HG02852 (cell line): ENCODE measurements around the gene TIFAB.

Experiments
- ATAC-seq: cut with Tn5 transposase; IDR thresholded peaks from one replicate; pipeline ENCODE4 v1.9.1; 2021; ENCODE audit warnings: mild to moderate bottlenecking, moderate library complexity; ENCODE audit not compliant: unreplicated experiment

TIFAB gene

DNA sequence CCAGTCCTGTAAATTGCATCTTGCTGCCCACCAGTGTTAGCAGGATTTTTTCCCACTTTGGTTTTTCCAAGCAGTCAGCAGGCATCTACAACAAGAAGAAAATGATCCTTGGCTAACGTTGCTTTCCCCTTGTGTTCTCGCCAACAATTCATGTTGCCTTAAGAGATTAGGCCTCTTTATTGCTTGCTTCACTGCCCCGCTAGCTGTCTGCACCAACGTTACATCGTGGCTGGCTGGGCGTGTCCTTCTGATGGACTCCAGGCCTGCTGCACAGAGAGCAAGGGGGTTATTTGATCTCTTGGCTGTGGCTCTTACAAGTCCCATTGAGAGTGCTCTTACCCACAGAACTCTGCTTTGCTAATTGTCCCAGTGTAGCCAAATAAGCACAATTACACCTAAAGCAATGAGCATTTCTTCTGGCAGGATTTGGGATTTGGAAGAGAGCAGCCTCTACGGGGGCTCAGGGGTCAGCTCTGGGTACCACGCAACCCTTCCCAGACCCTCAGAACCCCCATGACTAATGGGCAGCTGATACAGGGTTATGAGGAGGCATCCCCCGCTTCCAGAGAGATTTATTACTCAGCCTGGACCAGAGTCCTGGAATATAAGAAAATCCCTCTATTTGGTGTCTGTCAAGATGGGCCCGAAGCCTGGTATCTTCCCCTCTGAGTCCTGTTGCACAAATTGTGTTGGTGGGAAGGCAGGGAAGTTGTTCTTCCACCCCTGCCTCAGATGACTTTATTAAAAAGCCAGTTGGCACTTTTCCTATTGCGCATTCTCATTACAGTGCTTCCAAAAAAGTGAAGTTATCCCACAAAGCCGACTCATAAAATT is 22.6 kb downstream of the TIFAB start:
- no peak for ATAC-seq

DNA sequence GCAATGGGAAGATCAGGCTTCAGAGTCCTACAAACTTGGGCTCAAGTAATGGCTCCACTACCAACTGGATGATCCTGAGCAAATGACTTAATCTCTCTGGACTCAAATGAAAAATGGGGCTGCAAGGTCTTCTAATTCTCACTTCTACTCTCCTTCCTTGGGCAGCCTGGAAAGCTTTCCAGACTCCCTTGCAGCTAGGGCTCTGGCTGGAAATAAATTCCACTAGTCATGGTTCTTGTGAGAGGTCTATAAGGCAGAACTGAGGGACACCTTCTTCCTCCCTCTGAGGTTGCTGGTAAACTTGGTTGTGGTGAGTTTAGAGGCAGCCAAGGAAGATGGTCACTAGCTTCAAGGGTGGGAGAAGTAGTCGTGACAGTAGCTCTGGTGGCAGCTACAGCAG is 23.6 kb downstream of the TIFAB start:
- no peak for ATAC-seq

- peak; percentile 77 for ATAC-seq
Observed at GRCh38 chr5:135426102-135427082, 25.8 kb downstream of the TIFAB start.

- ATAC-seq = no peak
Observed at GRCh38 chr5:135425641-135426040, 26.5 kb downstream of the TIFAB start.

- ATAC-seq = no peak
Observed at GRCh38 chr5:135423846-135424168, 28.3 kb downstream of the TIFAB start.

- ATAC-seq = no peak
Observed at GRCh38 chr5:135423146-135423845, 28.9 kb downstream of the TIFAB start.

DNA sequence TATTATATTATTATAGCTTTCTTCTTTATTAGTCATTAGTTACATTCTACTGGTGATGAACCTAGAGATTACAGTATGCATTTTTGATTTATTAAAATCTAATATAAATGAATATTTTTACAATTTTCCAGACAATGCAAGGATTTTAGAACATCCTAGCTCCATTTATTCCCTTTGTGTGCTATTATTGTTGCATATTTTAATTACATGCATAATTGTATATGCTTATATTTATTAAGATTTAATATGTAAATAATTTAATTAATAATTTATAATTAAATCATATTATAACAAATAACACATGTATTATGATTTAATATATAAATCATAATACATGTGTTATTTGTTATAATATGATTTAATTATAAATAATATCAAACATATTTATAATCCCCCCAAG is 29.7 kb downstream of the TIFAB start:
- ATAC-seq = no peak

- ATAC-seq = no peak
Observed at GRCh38 chr5:135417083-135417482, 35.1 kb downstream of the TIFAB start.

- no peak for ATAC-seq
Observed at GRCh38 chr5:135405082-135405481, 47.1 kb downstream of the TIFAB start.

DNA sequence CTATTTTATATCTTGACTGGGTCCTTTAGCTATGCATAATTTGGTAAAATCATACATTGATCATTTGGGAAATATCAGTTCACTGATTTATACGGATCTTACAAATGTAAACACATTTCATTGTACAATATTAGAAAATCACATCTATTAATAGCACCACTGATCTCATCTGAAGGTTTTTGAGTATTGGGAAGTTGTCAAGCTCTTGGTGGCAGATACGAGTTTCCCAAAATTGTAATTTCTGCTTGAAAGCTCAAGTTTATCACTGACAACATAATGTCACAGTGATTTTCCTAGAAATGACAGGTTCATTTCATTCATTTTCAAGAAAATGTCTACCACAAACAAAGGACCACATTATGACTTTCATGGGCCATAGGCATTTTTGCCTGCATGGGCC is 50.1 kb downstream of the TIFAB start:
- no peak for ATAC-seq

DNA sequence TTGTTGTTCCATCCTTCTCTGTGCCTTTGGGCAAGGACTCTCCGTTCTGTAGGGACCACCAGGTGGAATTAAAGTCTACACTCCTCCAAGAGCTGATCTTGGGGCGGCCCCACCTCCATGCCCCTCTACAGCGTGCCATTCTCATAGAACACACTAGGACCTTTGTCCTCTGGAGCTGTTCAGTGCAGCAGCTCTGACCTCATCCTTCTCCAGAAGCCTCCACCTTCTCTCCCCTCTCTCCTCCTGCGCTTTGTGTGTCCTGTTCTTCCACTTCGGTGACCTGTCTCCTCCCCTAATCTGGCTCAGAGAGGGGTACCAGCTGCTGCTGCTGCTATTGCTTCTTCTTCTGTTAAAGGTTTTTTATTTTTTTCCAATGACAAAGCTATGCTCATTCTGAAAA is 51.3 kb downstream of the TIFAB start:
- no peak for ATAC-seq

- no peak for ATAC-seq
Observed at GRCh38 chr5:135399794-135400542, 52.2 kb downstream of the TIFAB start.

DNA sequence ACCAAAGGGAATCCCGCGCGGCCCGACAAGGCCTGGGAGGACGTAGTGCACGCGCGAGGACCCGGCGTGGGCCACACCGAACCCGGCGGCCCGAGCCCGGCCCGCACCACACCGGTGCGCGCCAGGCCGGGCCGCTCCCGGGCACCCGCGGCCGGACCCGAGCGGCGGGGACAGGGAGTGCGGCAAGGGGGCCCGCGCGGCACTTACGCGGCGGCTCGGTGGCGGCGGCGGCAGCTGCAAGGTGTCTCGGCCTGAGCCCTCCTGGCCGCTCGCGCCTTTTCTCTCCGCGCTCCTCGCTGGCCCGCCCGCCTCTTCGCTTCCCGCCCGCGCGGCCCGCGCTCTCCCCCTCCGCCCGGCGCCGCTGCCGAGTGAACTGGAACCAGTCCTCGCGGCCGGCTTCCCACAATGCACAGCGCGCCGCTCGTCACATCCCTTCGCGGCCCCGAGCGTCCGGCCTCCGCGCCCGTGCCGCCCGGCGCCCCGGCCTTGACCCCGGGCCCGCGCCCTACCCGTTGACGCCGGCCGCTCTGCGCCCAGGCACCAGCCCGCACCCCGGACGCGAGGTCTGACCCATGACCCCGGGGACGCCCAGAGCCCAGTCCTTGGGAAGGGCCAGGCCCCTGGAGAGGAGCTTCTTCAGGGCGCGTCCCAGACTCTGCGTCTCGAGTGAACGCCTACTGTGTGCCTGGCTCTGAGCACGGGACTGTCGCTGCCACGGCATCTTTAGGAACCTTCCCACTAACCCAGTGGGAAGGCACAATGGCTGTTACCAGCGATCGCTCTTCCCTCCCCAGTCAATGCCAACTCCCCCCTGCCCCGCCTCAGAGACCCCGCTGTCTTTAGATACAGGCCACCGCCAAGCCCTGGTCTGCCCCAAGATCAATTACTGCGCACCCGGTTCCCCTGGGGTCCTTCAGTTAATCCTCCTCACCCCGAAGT is 53.0 kb downstream of the TIFAB start, which contains the start of gene MACROH2A1:
Gene MACROH2A1 (minus strand): TSS at position 377 of the 939 bp plus-strand sequence. CDS start 10,138 bp downstream, outside the sequence.
- peak; percentile 85 for ATAC-seq

- peak; percentile 33 for ATAC-seq
Observed at GRCh38 chr5:135398160-135398854, 53.8 kb downstream of the TIFAB start.
